GM18498 (cell line): ENCODE results near the gene ZNF222.

Source experiments
- ATAC-seq: cut with Tn5 transposase; IDR thresholded peaks from one replicate; pipeline ENCODE4 v1.9.1; 2021; ENCODE audit warnings: mild to moderate bottlenecking, moderate library complexity; ENCODE audit not compliant: unreplicated experiment

Gene ZNF222

GRCh38 chr19:44051650-44052402, 26.6 kb downstream of the ZNF222 start, which contains the start of gene ZNF223:
TSS of gene ZNF223 (plus strand) at chr19:44052036. CDS start at chr19:44055177, 3,141 bp downstream.
- peak; percentile 70 for ATAC-seq

- no peak for ATAC-seq
Observed at GRCh38 chr19:44055870-44056269, 30.7 kb downstream of the ZNF222 start.

GRCh38 chr19:44059229-44059628, 34.0 kb downstream of the ZNF222 start:
- no peak for ATAC-seq

- no peak for ATAC-seq
Observed at GRCh38 chr19:44061038-44061437, 35.9 kb downstream of the ZNF222 start.

GRCh38 chr19:44066305-44066704, 41.1 kb downstream of the ZNF222 start:
- no peak for ATAC-seq

- no peak for ATAC-seq
Observed at GRCh38 chr19:44069415-44069814, 44.2 kb downstream of the ZNF222 start.

GRCh38 chr19:44071824-44072542, 46.8 kb downstream of the ZNF222 start, which contains the start of gene ZNF284:
TSS of gene ZNF284 (plus strand) at chr19:44072159. CDS start at chr19:44076390, 4,231 bp downstream.
- peak; percentile 92 for ATAC-seq

GRCh38 chr19:44072543-44073401, 47.6 kb downstream of the ZNF222 start:
- no peak for ATAC-seq

- ATAC-seq, result no peak
Observed at GRCh38 chr19:44076325-44076724, 51.1 kb downstream of the ZNF222 start.
